GM11168 (cell line): Measurements from ENCODE around the gene CEP72.
"Not testable (repeated sequence)": the region's sequence is repeated elsewhere in the genome, so short reads cannot be mapped to it uniquely, and the experiment has no call there.

Experiments
- in situ Hi-C: fragments of 300-500 bp; cut with MboI; formaldehyde crosslinking; loops from one replicate; pipeline ENCODE4 v1.12.0; 2022; ENCODE audit warnings: low sequenced_read_pairs; ENCODE audit not compliant: unreplicated experiment

The CEP72 gene

DNA sequence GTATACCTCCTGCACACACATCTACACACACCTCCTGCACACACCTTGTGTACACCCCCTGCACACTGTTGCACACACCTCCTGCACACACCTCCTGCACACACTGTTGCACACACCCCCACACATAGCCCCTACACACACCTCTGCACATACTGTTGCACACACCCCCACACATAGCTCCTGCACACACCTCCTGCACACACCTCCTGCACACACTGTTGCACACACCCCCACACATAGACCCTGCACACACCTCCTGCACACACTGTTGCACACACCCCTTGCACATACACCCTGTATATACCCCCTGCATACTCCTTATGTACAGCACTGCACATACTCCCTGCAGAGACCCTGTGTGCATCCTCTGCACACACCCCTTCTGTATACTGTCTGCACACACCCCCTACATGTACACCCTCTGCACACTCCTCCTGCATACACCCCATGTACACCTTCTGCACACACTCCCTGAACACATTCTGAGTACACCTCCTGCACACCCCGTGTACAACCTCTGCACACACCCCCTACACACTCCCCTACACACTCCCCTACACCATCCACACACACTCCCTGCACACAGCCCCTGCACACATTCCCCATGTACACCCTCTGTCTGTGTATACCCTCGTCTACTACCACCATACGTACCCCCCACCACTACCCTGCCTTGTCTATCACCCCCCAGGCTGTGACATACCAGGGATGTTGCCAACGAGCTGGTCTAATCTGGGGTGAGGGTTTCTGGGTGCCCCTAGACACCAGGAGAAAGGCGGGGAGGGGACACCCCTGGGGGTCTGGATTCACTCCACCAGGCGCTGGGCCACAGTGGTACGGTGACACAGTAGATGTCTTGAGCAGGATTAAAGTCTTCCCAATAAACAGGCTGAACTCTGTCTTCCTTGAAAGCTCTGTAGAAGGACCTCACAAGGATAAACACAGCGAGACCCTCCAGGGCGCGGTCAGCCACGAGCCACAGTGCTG is 1.1 kb upstream of the CEP72 start:
- in situ Hi-C loops: no loop called here

DNA sequence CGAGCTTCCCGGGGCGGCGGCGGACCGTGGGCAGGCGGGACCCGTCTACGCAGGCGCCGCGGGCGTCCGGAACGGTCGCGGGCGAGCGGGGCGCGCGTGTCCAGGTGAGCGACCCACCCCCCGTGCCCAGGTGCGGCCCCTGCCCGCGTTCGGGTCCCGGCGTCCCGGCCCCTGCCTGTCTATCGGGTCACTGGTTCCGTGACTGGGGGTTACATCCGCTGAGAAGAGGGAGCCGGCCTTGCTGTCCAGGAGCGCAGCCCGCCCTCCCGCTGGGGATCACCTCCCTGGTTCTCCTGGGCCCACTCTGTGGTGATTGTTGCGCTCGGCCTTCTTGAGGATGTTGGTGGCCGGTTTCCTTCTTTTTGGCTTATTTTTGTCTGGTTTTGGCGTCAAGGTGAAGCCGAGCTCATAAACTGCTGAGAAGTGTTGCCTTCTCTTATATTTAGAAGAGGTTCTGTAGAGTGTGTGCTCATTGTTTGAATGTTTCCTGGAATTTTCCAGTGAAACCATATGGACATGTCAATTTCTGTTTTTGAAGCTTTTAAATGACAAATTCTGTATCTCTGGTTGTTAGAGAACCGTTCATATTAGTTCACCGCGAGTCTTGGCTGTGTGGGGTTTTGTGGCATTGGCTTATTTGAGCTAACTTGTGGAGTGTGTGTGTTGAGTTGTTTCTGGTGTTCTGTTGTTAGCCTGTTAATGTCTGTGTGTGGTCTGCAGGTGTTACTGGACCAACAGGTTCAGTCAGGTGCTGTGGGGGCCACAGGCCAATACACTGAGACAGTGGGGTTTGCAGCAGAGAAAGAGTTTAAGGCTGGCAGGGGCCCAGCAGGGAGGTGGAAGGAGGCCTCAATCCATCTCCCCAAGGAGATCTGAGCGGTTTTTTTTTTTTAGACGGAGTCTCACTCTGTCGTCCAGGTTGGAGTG is 621 bp downstream of the CEP72 start:
- in situ Hi-C loops: no loop called here

DNA sequence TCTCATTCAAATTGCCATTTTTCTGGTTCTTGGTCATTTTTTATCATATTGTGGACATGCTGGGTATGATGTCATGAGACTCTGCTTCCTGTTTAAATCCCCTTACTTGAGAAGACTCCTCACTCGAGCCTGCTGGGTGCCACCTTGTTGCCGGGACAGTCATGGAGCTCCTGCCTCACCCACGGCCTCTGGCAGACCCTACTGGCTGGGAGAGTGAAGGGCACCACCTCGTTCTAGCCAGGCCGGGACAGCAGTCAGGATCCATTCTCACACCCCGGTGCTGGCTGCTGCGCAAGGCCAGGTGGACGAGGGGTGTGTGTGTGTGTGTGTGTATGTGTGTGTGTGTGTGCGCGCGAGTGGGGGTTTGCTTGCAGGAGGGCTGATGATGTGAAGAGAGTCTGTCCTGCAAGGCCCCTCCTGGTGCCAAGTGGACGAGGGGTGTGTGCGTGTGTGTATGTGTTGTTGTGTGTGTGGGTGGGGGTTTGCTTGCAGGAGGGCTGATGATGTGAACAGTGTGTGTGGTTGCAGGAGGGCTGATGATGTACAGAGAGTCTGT is 4.4 kb downstream of the CEP72 start:
- in situ Hi-C loops: no loop called here

DNA sequence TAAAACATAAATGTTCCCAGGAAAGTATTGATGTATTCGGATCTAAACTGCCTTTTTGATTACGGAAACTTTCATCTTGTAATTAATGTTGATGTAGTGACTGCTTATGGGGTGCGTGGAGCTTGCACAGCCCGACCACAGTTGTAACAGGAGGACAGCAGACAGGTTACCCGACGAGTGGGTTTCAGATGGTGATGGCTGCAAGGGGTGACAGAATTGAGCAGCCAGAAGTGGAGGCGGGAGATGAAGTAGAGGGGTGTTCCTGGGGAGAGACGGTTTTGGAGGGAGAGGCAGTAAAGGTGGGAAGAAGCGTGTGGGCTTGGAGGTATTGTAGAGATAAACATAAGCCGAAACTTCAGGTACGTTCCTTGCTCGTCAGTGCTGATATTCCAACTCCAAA is 5.8 kb downstream of the CEP72 start:
- in situ Hi-C loops: no loop called here

DNA sequence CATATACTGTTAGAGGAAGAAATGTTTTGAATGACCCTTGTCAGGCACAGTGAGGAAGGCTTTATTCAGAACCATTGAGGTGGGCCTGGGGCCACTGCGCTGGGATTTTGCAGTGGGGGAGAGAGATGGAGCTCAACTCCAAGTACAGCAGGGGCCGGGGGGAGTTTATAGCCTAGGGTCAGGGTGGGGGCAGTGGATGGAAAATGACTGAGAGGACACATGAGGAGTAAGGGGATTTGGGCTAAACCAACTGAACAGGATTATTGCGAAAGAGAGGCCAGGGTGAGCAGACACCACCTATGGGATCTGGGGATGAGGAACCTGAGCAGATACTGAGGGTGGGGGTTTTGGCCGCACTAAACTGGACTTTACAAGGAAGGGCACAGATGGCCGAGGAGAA is 6.3 kb downstream of the CEP72 start:
- in situ Hi-C loops: no loop called here

DNA sequence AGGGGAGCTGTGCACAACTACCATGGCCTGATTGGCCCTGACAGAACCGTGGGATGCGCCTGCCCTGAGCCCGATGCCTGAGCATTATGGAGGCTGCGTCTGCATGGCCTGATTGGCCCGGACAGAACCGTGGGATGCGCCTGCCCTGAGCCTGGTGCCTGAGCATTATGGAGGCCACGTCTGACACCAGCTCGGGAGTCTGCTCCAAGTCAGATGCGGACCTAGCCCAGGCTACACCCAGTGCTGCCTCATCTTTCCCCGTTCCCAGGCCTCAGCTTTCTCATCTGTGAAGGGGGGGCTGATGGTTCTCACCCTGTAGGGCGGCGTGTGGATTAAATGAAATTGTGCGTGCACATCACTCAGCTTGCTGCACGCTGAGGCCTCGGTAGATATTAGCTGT is 7.3 kb downstream of the CEP72 start:
- in situ Hi-C loops: no loop called here

DNA sequence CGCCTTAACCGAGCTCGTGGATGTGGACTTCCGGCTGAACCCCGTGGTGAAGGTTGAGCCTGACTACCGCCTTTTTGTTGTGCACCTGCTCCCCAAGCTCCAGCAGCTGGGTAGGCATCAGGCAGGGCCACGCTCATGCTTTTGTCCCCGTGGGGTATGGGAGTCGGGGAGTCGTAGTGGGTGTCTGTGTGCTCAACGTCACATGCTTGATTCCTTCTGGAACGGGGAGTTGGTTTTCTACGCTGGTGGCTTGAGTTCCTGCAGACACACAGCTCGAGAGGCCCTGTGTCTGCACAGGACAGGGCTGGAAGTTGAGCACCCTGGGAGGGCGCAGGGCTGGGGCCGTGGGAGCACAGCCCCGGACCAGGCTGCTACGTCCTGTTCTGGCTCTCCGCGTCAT is 8.0 kb downstream of the CEP72 start:
- in situ Hi-C loops: no loop called here

DNA sequence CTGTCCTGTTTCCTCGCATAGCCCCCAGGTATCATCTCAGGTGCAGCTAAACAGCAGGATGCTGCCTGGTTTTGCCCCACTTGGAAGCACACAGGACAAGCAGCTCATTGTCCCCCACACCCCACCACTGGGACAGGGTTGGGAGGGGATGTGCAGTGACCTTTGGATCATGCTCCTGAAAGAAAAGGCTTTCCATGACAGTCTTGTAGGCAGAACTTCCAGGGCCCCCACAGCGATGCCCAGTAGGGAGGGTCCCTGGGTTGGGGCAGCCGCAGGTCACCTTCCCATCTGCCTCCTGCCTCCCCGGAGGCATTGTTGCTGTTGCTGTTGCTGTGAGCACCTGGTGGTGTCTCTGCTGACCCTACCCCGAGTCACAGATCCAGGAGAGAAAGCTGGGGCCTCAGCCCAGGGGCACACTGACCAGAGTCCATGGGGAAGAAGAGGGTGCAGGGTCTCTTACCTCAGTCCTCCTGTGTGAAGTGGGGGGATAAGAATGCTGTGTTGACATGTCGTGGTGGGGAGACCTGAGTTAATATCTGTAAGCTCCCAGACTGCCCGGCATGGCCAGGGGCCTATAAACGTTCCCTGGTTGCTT is 8.5 kb downstream of the CEP72 start:
- in situ Hi-C loops: no loop called here

DNA sequence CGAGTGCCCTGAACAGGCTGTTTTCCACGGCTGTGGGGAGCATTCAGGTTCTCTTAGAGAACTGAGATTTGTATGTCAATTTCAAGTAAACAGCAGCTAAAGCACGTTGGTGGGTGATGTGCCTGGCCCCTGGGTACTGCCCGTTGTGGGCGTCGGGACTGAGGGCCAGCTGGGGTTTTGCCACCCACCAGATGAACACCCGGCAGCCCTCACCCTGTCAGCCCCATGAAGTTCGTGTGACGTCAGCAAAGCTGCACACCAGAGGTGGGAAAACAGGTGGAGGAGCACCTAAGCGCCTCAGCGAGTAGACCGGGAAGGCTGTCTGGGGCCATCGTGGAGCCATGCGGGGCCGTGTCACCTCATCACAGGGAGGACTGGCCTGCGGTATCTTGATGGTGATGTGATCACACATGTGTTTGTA is 9.2 kb downstream of the CEP72 start:
- in situ Hi-C loops: no loop called here

DNA sequence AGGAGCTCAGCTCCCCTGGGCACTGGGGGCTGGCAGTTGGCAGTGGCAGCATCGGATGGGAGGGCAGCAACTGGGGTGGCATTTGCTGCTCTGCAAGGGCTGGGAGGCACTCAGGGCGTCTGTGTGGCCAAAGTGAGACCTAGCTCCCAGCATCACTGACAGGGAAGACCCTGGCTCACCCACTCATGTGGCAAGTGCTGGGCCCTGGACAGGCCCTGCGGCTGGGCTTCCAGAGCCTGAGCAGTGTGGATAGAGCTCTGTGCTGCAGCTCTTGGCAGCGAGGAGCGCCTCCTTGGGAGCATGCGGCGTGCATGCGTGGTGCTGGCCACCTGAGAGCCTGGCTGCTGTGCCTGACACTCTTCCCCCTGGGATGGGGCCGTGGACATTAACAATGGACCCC is 10.2 kb downstream of the CEP72 start:
- in situ Hi-C loops: no loop called here

DNA sequence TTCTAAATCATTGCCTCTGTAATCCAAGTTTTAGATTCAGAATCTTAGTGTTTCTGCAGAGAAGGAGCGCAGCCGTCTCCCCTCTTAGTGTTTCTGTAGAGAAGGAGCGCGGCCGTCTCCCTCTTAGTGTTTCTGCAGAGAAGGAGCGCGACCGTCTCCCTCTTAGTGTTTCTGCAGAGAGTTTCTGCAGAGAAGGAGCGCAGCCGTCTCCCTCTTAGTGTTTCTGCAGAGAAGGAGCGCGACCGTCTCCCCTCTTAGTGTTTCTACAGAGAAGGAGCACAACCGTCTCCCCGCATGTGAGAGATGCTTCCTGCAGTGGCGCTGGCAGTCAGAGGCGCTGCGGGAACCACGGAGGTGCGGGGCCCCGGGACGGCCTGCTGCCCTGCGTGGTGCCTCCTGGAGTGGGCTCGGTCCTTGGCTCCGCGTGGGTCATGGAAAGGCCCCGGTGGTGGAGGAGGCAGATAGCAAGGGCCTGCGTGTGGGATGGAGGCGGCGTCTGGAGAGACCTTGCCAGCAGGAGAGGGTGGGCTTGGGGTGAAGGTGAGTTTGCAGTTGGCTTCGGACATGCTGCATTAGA is 10.9 kb downstream of the CEP72 start:
- in situ Hi-C loops: no loop called here

DNA sequence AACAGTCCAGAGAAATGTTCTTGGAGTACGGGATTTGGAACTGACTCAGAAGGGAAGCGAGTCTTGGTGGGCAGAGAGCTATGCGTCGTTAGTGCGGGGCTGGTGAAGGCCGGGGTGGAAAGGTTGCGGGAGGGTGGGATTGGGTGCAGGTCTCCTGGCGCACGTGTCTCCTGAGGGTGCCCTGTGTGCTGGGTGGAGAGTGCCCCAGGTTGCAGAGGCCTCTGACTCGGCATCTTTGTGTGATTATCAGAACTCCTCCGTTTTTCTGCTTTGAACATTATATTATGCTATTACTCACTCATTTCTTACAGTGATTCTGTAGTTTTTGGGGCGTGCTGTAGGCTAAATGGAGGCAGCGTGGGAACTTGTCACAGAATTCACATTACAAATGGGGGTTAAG is 11.4 kb downstream of the CEP72 start:
- in situ Hi-C loops: no loop called here

DNA sequence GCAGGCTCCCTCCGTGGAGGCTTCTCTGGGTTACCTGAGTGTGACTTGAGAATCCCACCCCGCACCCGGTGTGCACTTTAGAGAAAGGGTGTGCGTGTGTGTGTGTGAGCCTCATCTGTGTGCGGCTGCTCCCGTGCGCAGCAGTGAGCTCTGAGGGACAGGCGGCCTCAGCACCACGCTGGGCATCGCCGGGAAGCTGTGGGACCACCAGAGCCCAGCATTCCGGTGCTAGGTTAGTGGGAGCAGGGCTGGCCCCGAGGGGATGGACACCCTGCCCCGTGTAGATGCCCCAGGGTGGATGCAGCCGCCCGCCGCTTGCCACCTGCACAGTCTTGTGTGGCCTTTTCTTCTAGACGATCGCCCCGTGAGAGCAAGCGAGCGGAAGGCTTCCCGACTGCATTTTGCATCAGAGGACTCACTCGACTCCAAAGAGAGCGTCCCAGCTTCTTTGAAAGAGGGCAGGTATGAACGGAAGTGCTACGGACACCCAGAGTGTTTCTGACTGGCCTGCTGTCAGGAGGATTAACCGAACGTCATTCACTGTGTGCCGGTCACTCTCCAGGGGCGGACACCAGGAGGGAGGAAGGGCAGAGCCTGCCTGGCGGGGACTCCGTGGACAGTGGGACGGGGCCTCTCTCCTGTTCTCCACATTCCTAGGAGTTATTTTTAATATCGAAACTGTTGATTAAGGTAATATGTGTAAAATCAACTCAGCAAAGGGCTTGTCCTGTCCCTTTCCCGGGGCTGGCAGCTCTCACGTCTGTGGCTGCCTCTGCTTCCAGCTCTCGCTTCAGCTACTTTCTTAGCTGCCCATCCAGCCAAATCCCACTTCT is 12.2 kb downstream of the CEP72 start:
- in situ Hi-C loops: no loop called here

DNA sequence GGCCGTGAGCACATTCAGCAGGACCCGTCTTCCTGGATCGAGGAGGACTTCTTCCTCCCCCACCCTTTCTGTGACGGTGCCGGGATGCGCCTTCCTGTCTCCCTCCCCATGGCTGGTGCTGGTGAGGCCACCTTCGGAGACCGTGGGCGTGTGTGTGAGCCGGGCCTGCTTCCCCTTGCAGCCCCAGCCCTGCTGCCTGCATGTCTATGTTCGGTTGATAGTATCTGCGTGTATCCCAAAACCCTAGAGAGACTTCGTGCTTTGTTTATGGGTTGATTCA is 12.8 kb downstream of the CEP72 start:
- in situ Hi-C loops: no loop called here

DNA sequence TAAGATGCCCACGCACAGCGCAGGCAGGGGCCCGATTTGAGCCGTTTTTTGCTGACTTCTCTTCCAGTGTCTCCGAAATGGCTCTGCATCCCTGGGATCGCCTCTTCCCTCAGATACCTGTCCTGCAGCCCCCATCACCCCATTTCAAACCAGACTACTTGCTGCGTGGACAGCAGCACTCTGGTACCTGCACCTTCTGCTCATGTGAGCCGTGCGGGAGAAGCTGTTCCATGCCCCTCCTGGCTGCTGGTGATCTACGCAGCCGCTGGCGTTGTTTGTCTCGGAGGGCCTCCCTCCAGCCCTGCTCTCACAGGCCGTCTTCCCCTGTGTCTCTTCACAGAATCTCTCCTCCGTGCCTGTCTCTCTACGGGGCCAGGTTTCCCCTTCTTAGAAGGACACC is 13.4 kb downstream of the CEP72 start:
- in situ Hi-C loops: no loop called here

DNA sequence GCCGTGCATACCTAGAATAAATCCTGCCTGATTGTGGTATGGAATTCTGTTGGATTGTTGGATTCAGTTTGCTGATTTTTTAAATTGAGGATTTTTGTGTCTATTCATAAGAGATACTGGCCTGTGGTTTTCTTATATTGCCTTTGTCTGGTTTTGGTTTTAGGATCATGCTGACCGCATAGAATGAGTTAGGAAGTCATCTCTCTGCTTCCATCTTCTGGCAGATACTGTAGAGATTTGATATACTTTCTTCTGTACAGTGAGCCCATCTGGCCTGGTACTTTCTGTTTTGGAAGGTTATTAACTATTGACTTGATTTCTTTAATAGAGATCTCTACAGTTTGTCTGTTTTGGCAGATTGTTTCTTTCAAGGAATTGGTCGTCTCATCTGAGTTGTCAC is 14.7 kb downstream of the CEP72 start:
- in situ Hi-C loops: no loop called here

DNA sequence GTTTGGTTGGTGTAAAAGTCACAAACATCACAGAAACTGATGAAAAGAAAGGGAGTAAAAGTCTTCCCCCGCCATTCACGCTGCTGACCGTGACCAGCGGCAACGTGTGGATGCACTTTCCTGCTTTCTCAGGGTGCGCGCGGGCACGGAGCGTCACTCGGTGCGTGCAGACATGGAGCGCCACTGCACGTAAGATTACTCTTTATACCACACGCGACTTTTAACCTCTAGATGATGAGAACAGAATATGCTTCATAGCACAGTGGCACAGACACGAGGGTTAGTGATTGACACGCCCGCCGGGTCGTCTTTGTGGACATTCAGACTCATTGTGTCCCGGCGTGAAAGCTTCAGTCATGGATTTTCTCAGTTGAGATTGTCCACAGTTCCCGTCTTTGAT is 15.7 kb downstream of the CEP72 start:
- in situ Hi-C loops: no loop called here

DNA sequence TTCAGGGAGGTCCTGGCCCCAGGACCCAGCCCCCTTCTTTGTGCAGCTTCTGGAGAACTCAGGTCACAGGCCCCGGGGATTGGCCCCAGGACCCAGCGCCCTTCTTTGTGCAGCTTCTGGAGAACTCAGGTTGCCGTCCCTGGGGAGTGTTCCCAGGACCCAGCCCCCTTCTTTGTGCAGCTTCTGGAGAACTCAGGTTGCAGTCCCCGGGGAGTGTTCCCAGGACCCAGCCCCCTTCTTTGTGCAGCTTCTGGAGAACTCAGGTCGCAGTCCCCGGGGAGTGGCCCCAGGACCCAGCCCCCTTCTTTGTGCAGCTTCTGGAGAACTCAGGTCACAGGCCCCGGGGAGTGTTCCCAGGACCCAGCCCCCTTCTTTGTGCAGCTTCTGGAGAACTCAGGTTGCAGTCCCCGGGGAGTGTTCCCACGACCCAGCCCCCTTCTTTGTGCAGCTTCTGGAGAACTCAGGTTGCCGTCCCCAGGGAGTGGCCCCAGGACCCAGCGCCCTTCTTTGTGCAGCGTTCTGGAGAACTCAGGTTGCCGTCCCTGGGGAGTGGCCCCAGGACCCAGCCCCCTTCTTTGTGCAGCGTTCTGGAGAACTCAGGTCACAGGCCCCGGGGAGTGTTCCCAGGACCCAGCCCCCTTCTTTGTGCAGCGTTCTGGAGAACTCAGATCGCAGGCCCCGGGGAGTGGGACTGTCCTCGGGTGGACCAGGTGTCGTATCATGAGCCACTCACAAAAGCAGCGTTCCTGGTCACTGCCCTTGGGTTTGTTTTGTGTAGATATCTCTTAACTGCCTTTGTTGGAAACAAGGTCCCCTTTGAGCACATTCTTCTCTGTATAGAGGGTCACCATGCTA is 16.4 kb downstream of the CEP72 start:
- in situ Hi-C loops: not testable (repeated sequence)
